ACC112 (cell line): ENCODE measurements around the gene RIC1.
"Not testable (repeated sequence)": the region's sequence is repeated elsewhere in the genome, so short reads cannot be mapped to it uniquely, and the experiment has no call there.

Experiments used
- H2AFZ ChIP-seq: fragments of 200-600 bp; sonication (generic); one replicate; pipeline ENCODE4 v1.6.0; 2017; ENCODE audit warnings: antibody characterized with exemption, low read length; ENCODE audit not compliant: unreplicated experiment
- H3K27ac ChIP-seq: fragments of 200-600 bp; sonication (generic); 2 replicates; pipeline ENCODE4 v1.5.1; 2014; ENCODE audit warnings: low read depth, mild to moderate bottlenecking, antibody characterized with exemption, low read length, moderate library complexity
- H3K27me3 ChIP-seq: fragments of 200-600 bp; sonication (generic); 2 replicates; pipeline ENCODE4 v1.6.1; 2014; ENCODE audit warnings: mild to moderate bottlenecking, antibody characterized with exemption, low read length, moderate library complexity, mixed read lengths; ENCODE audit not compliant: insufficient read depth
- H3K36me3 ChIP-seq: fragments of 200-600 bp; sonication (generic); 2 replicates; pipeline ENCODE4 v1.6.1; 2016; ENCODE audit warnings: mild to moderate bottlenecking, antibody characterized with exemption, low read length, moderate library complexity, mixed read lengths; ENCODE audit not compliant: insufficient read depth
- H3K4me1 ChIP-seq: fragments of 200-600 bp; sonication (generic); one replicate; pipeline ENCODE4 v1.6.1; 2016; ENCODE audit warnings: low read length, mixed read lengths; ENCODE audit not compliant: insufficient read depth, unreplicated experiment, control insufficient read depth
- H3K4me3 ChIP-seq: fragments of 200-600 bp; sonication (generic); 2 replicates; pipeline ENCODE4 v1.5.1; 2014; ENCODE audit warnings: mild to moderate bottlenecking, low read depth, low read length
- H3K79me2 ChIP-seq: fragments of 200-600 bp; sonication (generic); one replicate; pipeline ENCODE4 v1.6.0; 2016; ENCODE audit warnings: low read length; ENCODE audit not compliant: control insufficient read depth, unreplicated experiment, insufficient read depth

RIC1 gene

GRCh38 chr9:5721279-5722087 is 92.6 kb downstream of the RIC1 start:
- H2AFZ ChIP-seq, result no peak overlapping the region
- H3K79me2 ChIP-seq, result no peaks in the 10 kb centered on the region
- peaks cover 16% of the 10 kb centered on the region for H3K4me1 ChIP-seq
- H3K4me3 ChIP-seq, result no peak overlapping the region
- H3K36me3 ChIP-seq, result peaks cover 25% of the 10 kb centered on the region
- no peak overlapping the region for H3K27ac ChIP-seq
- no peaks in the 10 kb centered on the region for H3K27me3 ChIP-seq

- H3K27ac ChIP-seq, H3K79me2 ChIP-seq, H3K4me3 ChIP-seq, H2AFZ ChIP-seq, H3K27me3 ChIP-seq: not testable (repeated sequence)
- peaks cover 21% of the 10 kb centered on the region for H3K36me3 ChIP-seq
- H3K4me1 ChIP-seq, result peaks cover 16% of the 10 kb centered on the region
These were observed 93.8 kb downstream of the RIC1 start for GRCh38 chr9:5722679-5723078.

- Histone ChIP-seq H3K27me3 (no peaks in the 10 kb centered on the region), H3K4me1 (no peaks in the 10 kb centered on the region), H3K36me3 (peaks cover 35% of the 10 kb centered on the region), H3K79me2 (no peaks in the 10 kb centered on the region), H3K27ac (no peak overlapping the region), H3K4me3 (no peak overlapping the region), H2AFZ (no peak overlapping the region)
These were observed 106.2 kb downstream of the RIC1 start for GRCh38 chr9:5735072-5735471.

GRCh38 chr9:5736563-5737346 is 107.8 kb downstream of the RIC1 start:
- Histone ChIP-seq H2AFZ (no peak overlapping the region), H3K4me1 (no peaks in the 10 kb centered on the region), H3K4me3 (no peak overlapping the region), H3K79me2 (no peaks in the 10 kb centered on the region), H3K27me3 (no peaks in the 10 kb centered on the region), H3K36me3 (peaks cover 35% of the 10 kb centered on the region), H3K27ac (no peak overlapping the region)

GRCh38 chr9:5743109-5743508 is 114.2 kb downstream of the RIC1 start:
- Histone ChIP-seq H3K4me3 (no peak overlapping the region), H3K36me3 (peaks cover 30% of the 10 kb centered on the region), H3K4me1 (no peaks in the 10 kb centered on the region), H3K27me3 (no peaks in the 10 kb centered on the region), H2AFZ (no peak overlapping the region), H3K79me2 (no peaks in the 10 kb centered on the region), H3K27ac (no peak overlapping the region)

- Histone ChIP-seq H3K27ac (no peak overlapping the region), H3K4me1 (no peaks in the 10 kb centered on the region), H3K79me2 (no peaks in the 10 kb centered on the region)
These were observed 119.5 kb downstream of the RIC1 start for GRCh38 chr9:5748438-5748837.

GRCh38 chr9:5749306-5749705 is 120.4 kb downstream of the RIC1 start:
- H3K36me3 ChIP-seq, result peaks cover 33% of the 10 kb centered on the region
- no peak overlapping the region for H3K4me3 ChIP-seq
- no peaks in the 10 kb centered on the region for H3K27me3 ChIP-seq
- no peaks in the 10 kb centered on the region for H3K4me1 ChIP-seq
- no peak overlapping the region for H3K27ac ChIP-seq
- no peaks in the 10 kb centered on the region for H3K79me2 ChIP-seq
- H2AFZ ChIP-seq, result no peak overlapping the region

More at GRCh38 chr9:5748438-5748837, 119.5 kb downstream of the RIC1 start:
- no peak overlapping the region for H2AFZ ChIP-seq
- H3K27me3 ChIP-seq, result no peaks in the 10 kb centered on the region
- no peak overlapping the region for H3K4me3 ChIP-seq
- peaks cover 33% of the 10 kb centered on the region for H3K36me3 ChIP-seq

GRCh38 chr9:5750569-5750968 is 121.7 kb downstream of the RIC1 start:
- Histone ChIP-seq H2AFZ (no peak overlapping the region), H3K4me3 (no peak overlapping the region), H3K27me3 (no peaks in the 10 kb centered on the region), H3K79me2 (no peaks in the 10 kb centered on the region), H3K4me1 (no peaks in the 10 kb centered on the region), H3K27ac (no peak overlapping the region), H3K36me3 (peaks cover 24% of the 10 kb centered on the region)

GRCh38 chr9:5756633-5757032 is 127.7 kb downstream of the RIC1 start:
- Histone ChIP-seq H3K4me1 (no peaks in the 10 kb centered on the region), H3K79me2 (no peaks in the 10 kb centered on the region), H3K27ac (no peak overlapping the region), H3K36me3 (peaks cover 18% of the 10 kb centered on the region; the same call in 1 of the 2 replicates), H3K27me3 (no peaks in the 10 kb centered on the region), H3K4me3 (no peak overlapping the region), H2AFZ (no peak overlapping the region)

GRCh38 chr9:5760338-5760737 is 131.4 kb downstream of the RIC1 start:
- no peaks in the 10 kb centered on the region for H3K79me2 ChIP-seq
- peaks cover 35% of the 10 kb centered on the region for H3K36me3 ChIP-seq
- H3K27me3 ChIP-seq, result no peaks in the 10 kb centered on the region
- no peak overlapping the region for H3K4me3 ChIP-seq
- no peak overlapping the region for H2AFZ ChIP-seq
- no peak overlapping the region for H3K27ac ChIP-seq
- H3K4me1 ChIP-seq, result peaks cover 8% of the 10 kb centered on the region

- Histone ChIP-seq H3K36me3 (peaks cover 33% of the 10 kb centered on the region), H3K27me3 (no peaks in the 10 kb centered on the region)
These were observed 133.5 kb downstream of the RIC1 start for GRCh38 chr9:5762421-5762820.

More at GRCh38 chr9:5762421-5762820, 133.5 kb downstream of the RIC1 start:
- H3K4me1 ChIP-seq, result peaks cover 8% of the 10 kb centered on the region
- no peak overlapping the region for H2AFZ ChIP-seq
- H3K4me3 ChIP-seq, result no peak overlapping the region
- no peaks in the 10 kb centered on the region for H3K79me2 ChIP-seq
- H3K27ac ChIP-seq, result no peak overlapping the region
